ENCODE measurements around the gene ADAMTS4. TPM values are rescaled to one million over a fixed set of nuclear protein-coding genes. Genes with fewer than 3 reads are reported as not detected.

Gene ADAMTS4
- total and polyA plus RNA-seq, 9 of the 15 experiments (the other 6 are each of a cell fraction or from before 2014, with no cell fraction given) = 0.07 to 3.7 (median 0.41) TPM

- TF ChIP-seq TFAP4 (CRISPR knock-in tag; IDR thresholded peaks at IDR 0.05; ENCODE audit: borderline replicate concordance) = peak; percentile 90; the same call in 1 of the 2 replicates
- TF ChIP-seq ZNF354B (CRISPR knock-in tag; IDR thresholded peaks at IDR 0.05) = no peak
- no peak for TF ChIP-seq TSC22D4 (tag; IDR thresholded peaks at IDR 0.05)
- TF ChIP-seq GTF2F1 (IDR thresholded peaks at IDR 0.05; ENCODE audit: low read depth, low read length) = peak; percentile 81; the same call in 1 of the 2 replicates
- no peak for TF ChIP-seq ZNF217 (CRISPR knock-in tag; IDR thresholded peaks at IDR 0.05)
- TF ChIP-seq RUNX1 (IDR thresholded peaks at IDR 0.05; ENCODE audit: low read depth) = 0 out of 2 replicates have a peak, but pooled peaks have one; percentile 7
- TF ChIP-seq ZNF512 (tag; IDR thresholded peaks at IDR 0.05) = no peak
- TF ChIP-seq TCFL5 (CRISPR knock-in tag; conservative IDR thresholded peaks at IDR 0.05) = no peak
- peak; percentile 62 to 66; a peak in 2 of 4 replicates for TF ChIP-seq TEAD1 (CRISPR knock-in tag; IDR thresholded peaks at IDR 0.05)
- TF ChIP-seq HSF4 (CRISPR knock-in tag; IDR thresholded peaks at IDR 0.05; ENCODE audit: borderline replicate concordance) = no peak
- TF ChIP-seq TRIM28 (IDR thresholded peaks at IDR 0.05) = no peak
- peak; percentile 81 for TF ChIP-seq POLR2H (tag; IDR thresholded peaks at IDR 0.05; ENCODE audit: low read depth)
- no peak for TF ChIP-seq MAFF (IDR thresholded peaks at IDR 0.05; ENCODE audit: low read length)
- 0 out of 2 replicates have a peak, but pooled peaks have one; percentile 8 for TF ChIP-seq TEAD4 (IDR thresholded peaks at IDR 0.05; ENCODE audit: low read length)
- TF ChIP-seq TEAD4 (CRISPR knock-in tag; IDR thresholded peaks at IDR 0.05; ENCODE audit: borderline replicate concordance) = no peak
- TF ChIP-seq YBX1 (IDR thresholded peaks at IDR 0.05) = no peak
- no peak for TF ChIP-seq SAFB (IDR thresholded peaks at IDR 0.05; ENCODE audit: borderline replicate concordance, low read depth, low read length)
- TF ChIP-seq PRDM10 (IDR thresholded peaks at IDR 0.05; ENCODE audit: partially characterized antibody) = no peak
- TF ChIP-seq GTF2A2 (tag; IDR thresholded peaks at IDR 0.05) = no peak
- no peak for TF ChIP-seq BRF1 (IDR thresholded peaks at IDR 0.05; ENCODE audit: borderline replicate concordance, extremely low read depth, insufficient read length)
These were observed 3.2 kb upstream of the ADAMTS4 start, which contains the start of gene NDUFS2 (continued) for GRCh38 chr1:161201836-161202712.
